ENCODE data around the gene ERGIC1.
"Not testable (repeated sequence)": the region's sequence is repeated elsewhere in the genome, so short reads cannot be mapped to it uniquely, and the experiment has no call there.

ERGIC1 gene

DNA sequence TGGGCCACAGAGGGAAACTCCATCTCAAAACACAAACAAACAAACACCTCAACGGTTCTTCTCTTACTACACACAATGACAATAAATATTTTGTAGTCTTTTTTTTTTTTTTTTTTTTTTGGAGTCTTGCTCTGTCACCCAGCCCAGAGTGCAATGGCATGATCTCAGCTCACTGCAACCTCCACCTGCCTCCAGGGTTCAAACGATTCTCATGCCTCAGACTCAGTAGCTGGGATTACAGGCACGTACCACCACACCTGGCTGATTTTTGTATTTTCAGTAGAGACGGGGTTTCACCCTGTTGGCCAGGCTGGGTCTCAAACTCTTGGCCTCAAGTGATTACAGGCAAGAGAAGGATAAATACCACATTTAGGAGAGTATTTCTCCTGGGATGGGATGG is 30.1 kb downstream of the ERGIC1 start:
- DNase-seq (ENCODE audit: low read depth in 2 of 2) = not testable (repeated sequence)

DNA sequence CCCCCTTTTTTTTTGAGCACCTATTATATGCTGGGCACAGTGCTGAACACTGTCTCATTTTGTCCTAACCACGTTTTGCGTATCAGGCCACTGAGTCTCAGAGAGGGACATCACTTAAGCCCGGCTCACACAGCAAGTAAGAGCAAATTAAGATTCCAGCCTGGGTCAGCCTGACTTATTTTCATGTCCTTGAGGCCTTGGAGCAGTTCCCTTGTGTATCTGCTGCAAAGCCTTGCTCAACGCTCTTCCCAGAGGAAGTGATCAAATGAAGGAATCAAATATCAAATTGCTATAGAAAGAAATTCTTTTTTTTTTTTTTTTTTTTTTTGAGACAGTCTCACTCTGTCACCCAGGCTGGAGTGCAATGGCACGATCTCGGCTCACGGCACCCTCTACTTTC is 30.7 kb downstream of the ERGIC1 start:
- DNase-seq (ENCODE audit: low read depth in 2 of 2) = no peak

DNA sequence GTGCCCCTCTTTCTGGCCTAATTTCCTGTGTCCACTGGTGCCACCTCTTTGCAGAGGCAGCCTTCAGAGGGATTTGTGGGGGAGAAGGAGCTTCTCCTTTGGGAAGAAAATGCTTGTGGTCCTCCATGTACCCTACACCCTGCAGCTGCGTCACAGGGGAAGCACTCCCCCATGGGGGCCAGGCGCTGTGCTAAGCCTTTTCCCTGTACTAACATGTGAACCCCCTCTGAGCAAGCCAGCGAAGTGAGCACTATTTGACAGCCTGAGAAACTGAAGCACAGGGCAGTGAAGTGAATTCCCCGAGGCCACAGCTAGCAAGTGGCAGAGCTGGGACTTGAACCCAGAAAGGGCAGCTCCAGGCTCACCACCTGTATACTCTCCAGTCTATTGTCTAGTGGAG is 32.3 kb downstream of the ERGIC1 start:
- DNase-seq (ENCODE audit: low read depth in 2 of 2) = no peak

DNA sequence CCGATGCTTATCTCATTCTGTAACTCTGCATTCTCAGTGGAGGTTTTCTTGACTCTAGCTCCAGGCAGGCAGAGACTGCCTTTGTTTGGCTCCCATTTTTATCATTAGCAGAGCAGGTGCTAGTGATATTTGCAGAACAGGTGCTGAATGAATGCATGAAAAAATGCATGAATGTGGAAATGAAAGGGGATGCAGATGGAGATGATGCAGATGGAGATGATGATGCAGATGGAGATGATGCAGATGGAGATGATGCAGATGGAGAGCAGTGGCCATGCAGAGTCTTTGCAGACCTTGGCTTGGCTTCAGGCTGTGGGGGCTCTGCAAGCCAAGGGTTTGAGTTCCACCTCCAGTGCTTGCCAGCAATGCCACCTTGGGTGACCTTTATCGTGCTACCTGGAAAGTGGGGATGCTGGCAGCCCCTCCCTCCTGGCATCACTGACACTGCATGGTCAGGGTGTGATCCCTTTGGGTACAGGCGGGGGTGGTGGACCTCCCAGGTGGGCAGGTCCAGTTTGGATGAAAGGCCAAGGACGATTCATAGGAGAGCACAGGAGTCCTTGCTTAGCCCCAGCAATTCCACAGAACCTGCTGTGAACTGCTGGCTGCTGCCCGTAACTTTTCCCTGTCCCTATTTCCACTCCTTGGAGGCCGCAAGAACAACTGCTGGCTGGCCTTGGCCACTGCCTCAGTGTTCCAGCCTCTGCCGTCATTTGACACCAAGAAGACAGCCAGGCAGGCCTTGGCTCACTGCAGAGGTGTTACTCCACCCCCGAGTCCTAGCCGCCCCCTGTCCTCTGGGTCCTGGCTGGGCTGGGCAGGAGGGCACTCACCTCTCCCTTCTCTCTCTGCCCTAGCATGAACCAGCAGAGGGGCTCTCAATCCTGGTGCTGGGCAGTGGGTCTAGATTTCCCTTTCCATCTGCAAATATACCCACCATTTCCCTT is 33.0 kb downstream of the ERGIC1 start:
- DNase-seq (ENCODE audit: low read depth in 2 of 2) = no peak

DNA sequence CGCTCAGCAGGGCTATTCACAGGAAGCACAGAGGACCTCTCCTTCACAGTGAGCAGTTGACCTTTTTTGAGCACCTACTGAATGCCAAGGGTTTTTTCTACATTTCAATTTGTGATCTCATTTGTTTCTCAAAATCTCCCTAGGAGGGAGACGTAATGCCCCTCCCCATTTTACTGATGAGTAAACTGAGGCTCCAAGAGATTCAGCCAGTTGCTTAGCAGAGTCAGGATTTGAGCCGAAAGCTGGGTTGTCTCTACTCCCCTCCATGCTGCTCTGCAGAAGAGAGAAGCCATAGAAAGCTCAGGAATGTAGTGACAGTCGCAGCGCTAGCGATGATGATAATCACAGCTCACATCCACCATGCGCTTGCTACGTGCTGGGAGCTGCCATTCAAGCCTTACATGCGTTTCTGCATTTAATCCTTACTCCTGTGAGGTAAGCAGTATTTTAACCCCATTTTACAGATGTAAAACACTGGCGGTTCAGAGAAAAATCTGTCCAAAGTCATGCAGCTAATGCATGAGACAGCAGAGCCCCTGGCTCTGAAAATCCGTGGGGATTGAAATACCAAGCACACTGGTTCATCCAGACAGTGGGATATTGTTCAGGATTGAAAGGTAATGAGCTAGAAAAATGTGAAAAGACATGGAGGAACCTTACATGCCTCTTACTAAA is 33.8 kb downstream of the ERGIC1 start:
- no peak for DNase-seq (ENCODE audit: low read depth in 2 of 2)

DNA sequence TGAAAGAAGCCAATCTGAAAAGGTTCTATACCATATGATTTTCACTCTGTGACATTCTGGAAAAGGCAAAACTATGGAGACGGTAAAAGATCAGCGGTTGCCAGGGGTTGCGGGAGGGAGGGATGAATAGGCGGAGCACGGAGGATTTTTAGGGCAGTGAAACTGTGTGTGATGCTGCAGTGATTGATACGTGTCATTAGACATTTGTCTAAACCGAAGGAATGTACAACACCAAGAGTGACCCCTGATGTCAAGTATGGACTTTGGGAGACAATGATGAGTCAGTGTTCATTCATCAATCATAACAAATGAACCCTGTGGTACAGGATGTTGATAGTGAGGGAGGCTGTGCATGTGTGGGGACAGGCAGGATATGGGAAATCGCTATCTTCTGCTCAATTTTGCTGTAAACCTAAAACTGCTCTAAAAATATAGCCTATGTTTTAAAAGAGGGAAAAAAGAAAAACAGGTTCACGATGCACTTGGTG is 34.4 kb downstream of the ERGIC1 start:
- no peak for DNase-seq (ENCODE audit: low read depth in 2 of 2)

DNA sequence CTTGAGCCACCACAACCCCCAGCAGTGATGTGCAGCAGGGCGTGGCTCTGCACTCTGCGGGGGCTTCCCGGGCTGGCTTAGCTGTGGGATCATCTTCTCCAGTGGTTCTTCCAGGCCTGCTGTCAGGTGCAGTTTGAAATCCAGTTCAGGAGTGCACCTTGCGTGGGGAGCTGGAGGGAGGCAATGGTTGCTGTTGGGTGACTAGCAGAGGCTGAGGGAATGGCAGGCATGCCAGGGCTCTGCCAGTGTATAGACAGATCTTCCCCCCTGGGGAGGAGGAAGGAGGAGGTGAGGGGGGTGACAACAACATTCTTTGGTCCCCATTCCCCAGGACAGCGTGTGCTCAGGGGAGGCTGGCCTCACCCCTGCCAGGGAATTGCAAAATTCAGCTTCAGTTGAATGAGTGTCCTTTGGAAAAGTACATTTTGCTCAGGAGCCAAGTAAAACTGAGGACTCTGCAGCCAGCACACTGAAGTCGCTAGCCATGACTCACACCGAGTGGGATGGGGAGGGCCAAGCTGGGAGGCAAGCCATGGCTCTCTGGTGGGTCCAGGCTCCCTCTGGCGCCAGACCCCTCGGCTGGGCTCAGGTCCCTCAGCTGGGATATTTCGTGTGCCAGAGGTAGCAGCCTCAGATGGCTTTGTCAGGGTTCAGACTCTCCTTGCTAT is 35.0 kb downstream of the ERGIC1 start:
- DNase-seq (ENCODE audit: low read depth in 2 of 2) = no peak

DNA sequence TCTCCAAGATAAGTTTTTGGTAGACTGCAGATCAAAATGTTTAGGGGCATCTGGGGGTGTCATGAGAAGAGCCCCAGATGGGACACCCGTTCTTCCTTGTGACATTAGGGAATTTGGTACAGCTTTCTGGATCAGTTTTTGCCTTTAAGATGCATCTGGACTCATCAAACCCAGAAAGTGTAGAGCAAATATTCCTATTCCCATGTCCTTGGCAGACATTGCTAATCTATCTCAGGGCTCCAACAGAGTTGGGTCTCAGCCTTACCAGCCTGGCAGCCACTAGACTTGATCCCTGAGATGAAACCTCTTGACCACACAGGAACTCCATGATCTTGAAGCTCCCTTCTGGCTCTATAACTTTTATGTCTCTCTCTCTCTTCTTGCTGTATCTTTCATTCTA is 35.6 kb downstream of the ERGIC1 start:
- no peak for DNase-seq (ENCODE audit: low read depth in 2 of 2)

DNA sequence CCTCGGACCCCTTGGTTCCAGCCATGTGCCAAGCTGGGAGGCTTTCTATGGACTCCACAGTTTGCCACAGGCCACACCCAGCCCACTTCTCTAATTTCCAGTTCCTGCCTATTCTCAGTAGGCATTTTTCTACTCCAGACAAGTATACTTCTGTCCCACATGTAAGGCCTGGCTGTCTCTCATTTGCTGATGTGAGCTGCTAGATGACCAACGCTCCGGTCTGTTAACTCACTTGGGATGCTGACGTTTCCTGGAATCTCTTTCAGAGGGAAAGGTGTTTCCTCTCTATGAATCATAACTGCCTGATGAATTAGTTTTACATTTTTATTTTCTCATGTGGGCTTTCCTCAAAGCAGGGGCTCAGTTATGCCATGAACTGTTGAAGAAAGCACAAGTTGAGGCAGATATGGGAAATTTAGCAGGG is 36.3 kb downstream of the ERGIC1 start:
- no peak for DNase-seq (ENCODE audit: low read depth in 2 of 2)

DNA sequence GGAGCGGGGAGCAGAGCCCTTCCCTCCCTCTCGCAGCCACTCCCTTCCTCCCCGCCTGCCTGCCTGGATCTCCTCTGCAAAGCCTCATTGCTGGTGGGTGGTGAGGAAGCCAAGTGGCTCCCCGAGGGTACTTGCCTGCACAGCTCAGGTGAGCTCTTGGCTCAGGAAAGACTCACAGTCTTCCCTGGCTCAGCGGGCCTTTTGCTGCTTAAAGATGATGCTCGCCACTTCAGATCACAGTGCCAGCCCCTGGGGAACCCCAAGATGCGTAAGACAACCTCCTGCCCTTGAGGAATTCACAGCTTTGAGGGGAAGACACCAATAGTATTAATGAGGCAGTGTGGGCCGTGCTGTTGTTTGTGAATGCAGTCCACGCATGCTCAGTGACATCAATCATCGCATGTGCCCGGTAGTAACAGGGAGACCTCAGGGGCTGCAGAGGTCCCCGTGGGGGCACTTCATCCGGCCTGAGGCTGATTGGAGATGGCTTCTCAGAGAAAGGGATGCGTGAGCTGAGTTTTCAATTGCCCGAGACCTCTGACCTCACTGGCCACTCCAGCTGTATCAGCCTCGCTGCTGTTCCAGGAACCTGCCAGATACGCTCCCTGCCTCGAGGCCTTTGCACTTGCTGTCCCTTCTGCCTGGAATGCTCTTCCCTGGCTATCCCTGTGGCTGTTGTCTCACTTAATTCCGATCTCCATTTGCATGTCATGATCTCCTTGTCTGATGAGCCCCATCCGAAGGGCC is 36.8 kb downstream of the ERGIC1 start:
- DNase-seq (ENCODE audit: low read depth in 2 of 2) = no peak

DNA sequence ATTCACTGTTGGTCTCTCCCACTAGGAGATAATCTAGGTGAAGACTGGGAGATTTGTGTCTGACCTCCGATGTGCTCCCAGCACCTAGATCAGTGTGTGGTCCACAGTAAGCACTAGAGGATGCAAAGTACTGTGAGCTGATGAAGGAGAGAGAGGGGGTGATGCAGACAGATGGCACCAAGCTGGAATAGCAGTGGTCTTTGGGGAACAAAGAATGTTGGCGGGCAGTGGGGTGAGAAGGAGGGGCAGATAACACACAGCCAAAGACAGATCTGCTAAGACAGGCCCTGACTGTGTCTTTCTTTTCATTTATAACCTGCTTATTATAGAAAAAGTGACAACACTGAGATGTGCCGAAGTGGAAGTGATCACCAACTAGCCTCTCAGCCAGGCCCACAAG is 37.5 kb downstream of the ERGIC1 start:
- DNase-seq (ENCODE audit: low read depth in 2 of 2) = no peak

DNA sequence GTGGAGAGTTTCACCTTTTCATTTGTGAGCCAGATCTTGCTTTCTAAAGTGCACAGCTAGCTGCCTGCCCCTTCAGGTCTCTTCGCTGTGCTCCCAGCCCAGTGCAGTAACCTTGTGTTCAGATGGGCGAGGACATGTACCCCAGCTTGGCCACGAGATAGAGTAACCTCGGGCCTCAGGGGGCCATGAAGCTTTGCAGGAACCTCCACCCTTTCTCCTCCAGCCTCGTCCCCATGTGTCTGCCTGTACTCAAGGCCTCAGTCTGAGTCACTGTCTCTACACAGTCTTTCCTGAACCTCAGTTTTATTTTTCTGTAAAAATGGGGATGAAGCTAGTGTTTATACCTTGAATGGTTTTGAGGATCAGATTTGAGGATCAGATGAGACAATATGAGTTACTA is 37.9 kb downstream of the ERGIC1 start:
- DNase-seq (ENCODE audit: low read depth in 2 of 2) = no peak

DNA sequence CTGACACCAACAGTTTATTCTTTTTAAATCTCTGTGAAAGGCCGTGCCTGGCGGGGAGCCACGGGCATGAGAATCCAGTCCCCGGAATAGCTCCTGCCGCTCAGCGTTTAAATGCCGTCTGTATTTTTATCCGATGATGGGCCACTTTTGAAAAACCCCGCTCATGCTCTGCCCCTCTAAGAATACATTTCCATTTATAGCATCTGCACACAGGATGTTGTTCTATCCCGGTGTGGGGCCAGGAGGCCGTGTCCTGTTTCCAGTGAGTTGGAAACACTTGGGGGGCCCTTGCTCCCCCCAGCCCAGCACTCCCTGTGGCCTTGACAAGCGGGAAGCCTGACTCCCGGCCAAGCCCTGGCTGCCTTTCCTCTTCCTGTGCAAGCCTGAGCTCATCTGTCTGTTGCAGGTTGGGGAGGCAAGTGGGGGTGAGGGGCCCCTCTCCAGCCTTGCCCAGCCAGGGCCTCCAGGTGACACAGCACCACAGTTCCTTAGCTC is 39.0 kb downstream of the ERGIC1 start:
- no peak for DNase-seq (ENCODE audit: low read depth in 2 of 2)

DNA sequence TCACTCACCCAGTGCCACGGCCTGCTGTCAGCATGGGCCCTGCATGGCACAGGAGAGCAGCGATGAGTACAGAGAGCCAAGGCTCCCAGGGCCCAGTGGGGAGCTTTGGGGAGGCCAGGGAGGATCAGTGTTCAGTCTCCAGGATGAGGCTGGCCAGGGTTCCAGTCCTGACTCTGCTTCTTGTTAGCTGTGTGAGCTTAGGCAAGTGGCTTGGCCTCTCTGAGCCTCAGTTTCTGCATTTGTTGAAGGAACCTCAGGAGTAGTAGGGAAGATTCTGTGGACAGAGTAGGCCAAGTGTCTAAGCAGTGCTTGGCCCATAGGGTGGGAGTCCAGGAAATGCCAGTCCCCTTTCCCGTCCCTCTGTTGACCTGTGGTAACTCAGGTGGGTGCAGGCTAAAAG is 39.5 kb downstream of the ERGIC1 start:
- DNase-seq (ENCODE audit: low read depth in 2 of 2) = no peak

DNA sequence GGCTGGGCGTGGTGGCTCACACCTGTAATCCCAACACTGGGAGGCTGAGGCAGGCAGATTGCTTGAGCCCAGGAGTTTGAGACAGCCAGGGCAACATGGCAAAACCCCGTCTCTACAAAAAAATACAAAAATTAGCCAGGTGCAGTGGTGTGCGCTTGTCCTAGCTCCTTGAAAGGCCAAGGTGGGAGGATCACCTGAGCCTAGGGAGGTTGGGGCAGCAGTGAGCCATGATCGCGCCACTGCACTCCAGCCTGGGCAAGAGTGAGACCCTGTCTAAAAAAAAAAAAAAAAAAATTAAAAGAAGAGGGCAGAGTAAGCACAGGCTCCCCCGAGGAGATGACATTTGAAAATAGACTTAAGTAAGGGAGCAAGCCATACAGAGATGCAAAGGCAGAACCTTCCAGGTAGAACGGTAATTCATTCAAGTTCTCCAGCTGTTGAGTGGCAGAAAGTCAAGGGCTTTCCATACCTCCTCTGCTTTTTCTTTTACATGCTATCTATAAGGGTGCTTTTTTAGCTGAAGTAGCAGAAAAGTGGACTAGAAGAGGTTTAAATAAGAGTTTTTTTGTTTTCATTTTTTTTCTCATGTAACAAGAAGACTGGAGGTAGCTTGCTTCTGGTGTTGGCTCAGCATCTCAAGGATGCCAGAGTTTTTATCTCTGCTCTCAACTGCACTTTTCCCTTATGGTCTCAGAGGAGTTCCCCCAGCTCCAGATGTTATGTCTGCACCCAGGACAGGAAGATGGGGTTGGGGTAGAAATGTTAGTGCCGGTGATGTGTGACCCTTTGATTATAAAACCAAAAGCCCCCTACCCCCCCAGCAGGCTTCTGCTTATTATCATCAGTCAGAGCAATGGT is 40.8 kb downstream of the ERGIC1 start:
- no peak for DNase-seq (ENCODE audit: low read depth in 2 of 2)

DNA sequence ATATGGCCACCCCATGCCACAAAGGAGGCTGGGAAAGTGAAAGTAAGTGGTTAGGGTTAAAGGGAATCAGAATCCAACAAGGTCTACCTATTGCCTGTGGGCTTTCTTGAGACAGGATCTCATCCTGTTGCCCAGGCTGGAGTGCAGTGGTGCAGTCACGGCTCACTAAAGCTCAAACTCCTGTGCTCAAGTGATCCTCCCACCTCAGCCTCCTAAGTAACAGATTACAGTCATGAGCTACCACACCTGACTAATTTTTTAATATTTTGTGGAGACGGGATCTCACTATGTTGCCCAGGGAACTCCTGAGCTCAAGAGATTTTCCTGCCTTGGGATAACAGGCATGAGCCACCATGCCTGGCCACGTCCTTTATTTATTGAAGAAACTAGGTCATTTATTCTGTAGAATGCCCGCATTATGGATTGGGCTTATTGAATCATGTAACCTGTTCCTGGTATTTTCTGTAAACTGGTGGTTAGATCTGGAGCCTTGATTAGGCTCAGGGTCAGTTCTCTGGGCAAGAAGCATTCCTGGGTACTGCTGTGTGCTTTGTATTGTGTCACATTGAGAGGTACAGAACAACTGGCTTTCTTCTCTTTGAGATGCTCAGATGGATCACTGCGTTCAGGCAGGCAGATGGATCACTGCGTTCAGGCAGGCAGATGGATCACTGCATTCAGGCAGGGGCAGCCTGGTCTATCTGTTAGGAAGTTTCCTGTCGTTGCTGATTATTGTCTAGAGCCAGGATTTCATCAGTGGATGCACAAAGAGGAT is 41.6 kb downstream of the ERGIC1 start:
- DNase-seq (ENCODE audit: low read depth in 2 of 2) = no peak

DNA sequence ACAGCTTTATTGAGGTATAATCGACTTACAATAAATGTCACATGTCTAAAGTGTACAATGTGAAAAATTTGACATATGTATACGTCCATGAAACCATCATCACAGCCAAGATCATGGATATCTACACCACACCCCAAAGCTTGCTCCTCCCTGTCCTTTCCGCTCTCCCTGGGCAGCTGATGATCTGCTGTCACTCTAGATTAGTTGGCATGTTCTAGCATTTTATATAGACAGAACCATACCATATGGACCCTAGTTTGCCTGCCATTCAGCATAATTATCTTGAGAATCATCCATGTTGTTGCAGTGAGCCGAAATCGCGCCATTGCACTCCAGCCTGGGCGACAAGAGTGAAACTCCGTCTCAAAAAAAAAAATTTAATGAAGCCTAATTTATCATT is 42.5 kb downstream of the ERGIC1 start:
- DNase-seq (ENCODE audit: low read depth in 2 of 2) = no peak

DNA sequence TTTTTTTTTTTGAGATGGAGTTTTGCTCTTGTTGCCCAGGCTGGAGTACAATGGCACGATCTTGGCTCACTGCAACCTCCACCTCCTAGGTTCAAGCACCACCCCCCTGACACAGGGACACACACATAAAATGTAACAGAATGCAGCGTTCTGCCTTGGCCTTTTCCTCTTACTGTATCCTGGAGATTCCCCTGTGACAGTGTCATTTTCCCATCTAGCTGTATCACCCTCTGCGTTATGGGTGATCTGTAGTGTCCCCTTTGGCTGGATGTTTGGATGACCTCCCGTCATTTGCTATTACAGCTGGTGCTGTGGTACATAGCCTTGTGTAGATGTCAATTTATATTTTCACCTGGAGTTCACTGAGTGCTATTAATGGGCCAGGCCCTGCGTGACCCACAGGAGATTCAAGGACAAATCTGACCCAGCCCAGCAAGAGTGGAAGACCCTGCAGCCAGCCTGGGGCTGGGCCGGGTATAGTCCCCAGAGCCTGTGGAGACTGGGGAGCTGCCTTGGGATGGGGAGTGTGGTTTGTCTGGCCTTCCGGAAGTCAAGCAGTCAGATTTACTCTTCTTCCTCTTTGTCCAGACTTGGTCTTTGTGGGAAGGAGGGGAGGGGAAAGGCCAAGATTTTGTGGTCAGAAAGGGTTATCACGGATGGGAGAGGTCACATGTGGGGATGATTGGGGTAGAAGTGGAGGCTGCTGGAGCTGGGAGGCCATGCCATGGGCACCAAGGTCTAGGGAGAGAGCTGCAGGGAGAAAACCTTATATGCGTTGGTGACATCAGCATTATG is 43.6 kb downstream of the ERGIC1 start:
- no peak for DNase-seq (ENCODE audit: low read depth in 2 of 2)

DNA sequence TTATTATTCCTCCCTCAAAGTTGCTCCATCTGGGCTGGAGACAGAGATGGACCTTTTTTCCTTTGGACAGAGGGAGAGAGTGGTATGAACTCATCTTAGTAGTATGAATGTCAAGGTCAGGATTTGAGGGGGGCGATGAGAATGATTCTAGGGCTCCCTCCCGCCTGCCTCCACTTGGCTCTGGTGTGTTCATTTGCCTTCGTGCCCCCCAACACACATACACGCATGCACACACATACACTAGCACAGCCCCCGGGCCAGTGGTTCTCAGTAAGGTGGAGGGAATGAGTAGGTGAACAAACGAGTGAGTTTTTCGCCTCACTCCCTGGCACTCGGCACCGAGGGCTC is 44.5 kb downstream of the ERGIC1 start:
- DNase-seq (ENCODE audit: low read depth in 2 of 2) = no peak

Measured in stimulated activated CD4-positive, alpha-beta T cell treated with anti-CD3 and anti-CD28 coated beads, Interleukin-12 subunit alpha, Interleukin-12 subunit beta, amount 100 ng/mL, for 24 hours (primary cell).